IMR-90 (cell line): ENCODE data around the gene NPTX1. TPM values are rescaled to one million over a fixed set of nuclear protein-coding genes. Genes with fewer than 3 reads are reported as not detected.
A peak's percentile ranks its signal among the peaks of the same experiment; 100 is the strongest.

Experiments
- ATAC-seq: fragments of 200-7000 bp; cut with Tn5 transposase; 2 replicates; pipeline ENCODE4 v1.9.1; 2020; ENCODE audit warnings: low read depth, mild to moderate bottlenecking, moderate library complexity
- BruUV-seq: library from RNA; stranded (reverse); fragments of 400-500 nt; replicated peaks from 2 replicates; lab custom pipeline; 2021; lab: Mats Ljungman, UMichigan
- CTCF ChIA-PET: fragments of 300-600 bp; formaldehyde crosslinking; extraction: SDS; loops from one replicate; lab custom pipeline; 2021; ENCODE audit warnings: antibody characterized with exemption; lab: Yijun Ruan, JAX
- POLR2A ChIA-PET: fragments of 300-600 bp; sonication (Branson Sonifier 250); formaldehyde crosslinking; loops from one replicate; lab custom pipeline; 2022; ENCODE audit warnings: antibody characterized with exemption; ENCODE audit not compliant: unreplicated experiment; lab: Charles Lee
- DNase-seq: peaks from one replicate; pipeline ENCODE4 v3.0.0; 2013
- H2AFZ ChIP-seq: replicated peaks from 2 replicates; pipeline ENCODE3; 2013; ENCODE audit warnings: low read length, mild to moderate bottlenecking; ENCODE audit not compliant: poor library complexity
- H2AK5ac ChIP-seq: 2 replicates; pipeline ENCODE4 v1.6.1; 2013; ENCODE audit warnings: low read depth, low read length, inconsistent platforms
- H2AK9ac ChIP-seq: replicated peaks from 2 replicates; pipeline ENCODE3; 2013; ENCODE audit warnings: mild to moderate bottlenecking, low read depth, low read length, moderate library complexity; ENCODE audit not compliant: poor library complexity
- H2BK120ac ChIP-seq: 2 replicates; pipeline ENCODE4 v1.6.1; 2013; ENCODE audit warnings: low read depth, low read length, inconsistent platforms
- H2BK15ac ChIP-seq: 3 replicates; pipeline ENCODE4 v1.6.1; 2013; ENCODE audit warnings: low read depth, low read length, inconsistent platforms
- H2BK20ac ChIP-seq: 2 replicates; pipeline ENCODE4 v1.6.1; 2013; ENCODE audit warnings: low read depth, mild to moderate bottlenecking, inconsistent platforms, low read length, moderate library complexity
- H2BK5ac ChIP-seq: 2 replicates; pipeline ENCODE4 v1.6.1; 2013; ENCODE audit warnings: mild to moderate bottlenecking, low read depth, low read length, inconsistent platforms; ENCODE audit not compliant: poor library complexity, severe bottlenecking
- H3K14ac ChIP-seq: replicated peaks from 2 replicates; pipeline ENCODE4 v1.6.1; 2013; ENCODE audit warnings: low read depth, low read length, inconsistent platforms
- H3K18ac ChIP-seq: 2 replicates; pipeline ENCODE4 v1.6.1; 2013; ENCODE audit warnings: low read depth, low read length, control low read depth
- H3K23ac ChIP-seq: 2 replicates; pipeline ENCODE4 v1.6.1; 2013; ENCODE audit warnings: low read depth, low read length, inconsistent platforms
- H3K27ac ChIP-seq: 2 replicates; pipeline ENCODE4 v1.5.1; 2013; ENCODE audit warnings: mild to moderate bottlenecking, control low read depth, low read length; ENCODE audit not compliant: insufficient read depth
- H3K27me3 ChIP-seq: 2 replicates; pipeline ENCODE4 v1.6.1; 2013; ENCODE audit warnings: low read length; ENCODE audit not compliant: control insufficient read depth, insufficient read depth
- H3K36me3 ChIP-seq: 2 replicates; pipeline ENCODE4 v1.6.1; 2013; ENCODE audit warnings: low read length, mixed read lengths; ENCODE audit not compliant: control insufficient read depth, insufficient read depth
- H3K4ac ChIP-seq: 2 replicates; pipeline ENCODE4 v1.6.1; 2013; ENCODE audit warnings: low read depth, low read length, inconsistent platforms
- H3K4me1 ChIP-seq: 2 replicates; pipeline ENCODE4 v1.6.1; 2013; ENCODE audit warnings: low read length, mixed read lengths; ENCODE audit not compliant: control insufficient read depth, insufficient read depth
- H3K4me2 ChIP-seq: 2 replicates; pipeline ENCODE4 v1.6.1; 2013; ENCODE audit warnings: low read depth, mild to moderate bottlenecking, control low read depth, low read length, moderate library complexity
- H3K4me3 ChIP-seq: 2 replicates; pipeline ENCODE4 v1.5.1; 2013; ENCODE audit warnings: low read depth, mild to moderate bottlenecking, control low read depth, low read length, moderate library complexity; ENCODE audit not compliant: insufficient read depth
- H3K56ac ChIP-seq: 2 replicates; pipeline ENCODE4 v1.6.1; 2013; ENCODE audit warnings: low read length, inconsistent platforms; ENCODE audit not compliant: insufficient read depth; ENCODE audit errors: extremely low read depth
- H3K79me1 ChIP-seq, 2 experiments: 2 replicates each; pipeline ENCODE4 v1.6.1; 2013; ENCODE audit warnings: low read length in 2 of 2, inconsistent platforms in 1 of 2, low read depth in 1 of 2
- H3K9ac ChIP-seq: 2 replicates; pipeline ENCODE4 v1.6.1; 2013; ENCODE audit warnings: low read depth, low read length, control low read depth
- H3K9me1 ChIP-seq: 2 replicates; pipeline ENCODE4 v1.6.1; 2013; ENCODE audit warnings: low read length, inconsistent platforms; ENCODE audit not compliant: insufficient read depth
- H3K9me3 ChIP-seq: 2 replicates; pipeline ENCODE4 v1.6.1; 2013; ENCODE audit warnings: low read length; ENCODE audit not compliant: control insufficient read depth, insufficient read depth
- H4K20me1 ChIP-seq: 2 replicates; pipeline ENCODE4 v1.6.1; 2013; ENCODE audit warnings: low read length, inconsistent platforms; ENCODE audit not compliant: insufficient read depth
- H4K5ac ChIP-seq: 2 replicates; pipeline ENCODE4 v1.6.1; 2013; ENCODE audit warnings: mild to moderate bottlenecking, low read depth, low read length, control low read depth
- H4K8ac ChIP-seq, 2 experiments: 2 replicates each; pipeline ENCODE4 v1.6.1; 2013; ENCODE audit warnings: low read depth in 2 of 2, low read length in 2 of 2, control low read depth in 1 of 2, inconsistent platforms in 1 of 2
- H4K91ac ChIP-seq: 2 replicates; pipeline ENCODE4 v1.6.1; 2013; ENCODE audit warnings: low read depth, low read length, inconsistent platforms; ENCODE audit not compliant: insufficient read depth
- CHD1 ChIP-seq: IDR thresholded peaks from 2 replicates; pipeline ENCODE4 v1.6.1; 2012; ENCODE audit warnings: low read depth, low read length, improper control_type of control experiment
- MAFK ChIP-seq: IDR thresholded peaks from 2 replicates; pipeline ENCODE4 v1.6.1; 2012; ENCODE audit warnings: low read depth, low read length, improper control_type of control experiment
- MAZ ChIP-seq: IDR thresholded peaks from 2 replicates; pipeline ENCODE4 v1.6.1; 2012; ENCODE audit warnings: low read depth, mild to moderate bottlenecking, low read length, improper control_type of control experiment, moderate library complexity, borderline replicate concordance
- MXI1 ChIP-seq: IDR thresholded peaks from 2 replicates; pipeline ENCODE4 v1.6.1; 2012; ENCODE audit warnings: low read depth, mild to moderate bottlenecking, low read length, moderate library complexity, borderline replicate concordance
- NFE2L2 ChIP-seq: fragments of 150-350 bp; IDR thresholded peaks from 2 replicates; pipeline ENCODE4 v1.6.1; 2016; ENCODE audit warnings: low read depth, mild to moderate bottlenecking, low read length
- RAD21 ChIP-seq: IDR thresholded peaks from 2 replicates; pipeline ENCODE4 v1.6.1; 2012; ENCODE audit warnings: low read length, improper control_type of control experiment
- SMC3 ChIP-seq: fragments of 150-350 bp; IDR thresholded peaks from 2 replicates; pipeline ENCODE4 v1.6.1; 2016; ENCODE audit warnings: low read depth, mild to moderate bottlenecking, antibody characterized with exemption, low read length, moderate library complexity
- WGBS, 2 experiments: methylation state at CpG; one replicate each; pipeline versions ENCODE4 v1.1.5 to v1.1.7; 2013; ENCODE audit warnings: missing lambda C conversion rate in 2 of 2; ENCODE audit not compliant: insufficient read length in 1 of 2; ENCODE audit errors: extremely low coverage in 2 of 2; 5-methylcytosine and 5-hydroxymethylcytosine counted together
- dilution Hi-C: fragments of 300-500 bp; cut with HindIII; formaldehyde crosslinking; loops from one replicate; pipeline ENCODE4 v1.14.3; 2018; ENCODE audit warnings: low sequenced_read_pairs; ENCODE audit not compliant: unreplicated experiment
- in situ Hi-C: fragments of 300-500 bp; cut with MboI; formaldehyde crosslinking; loops from 3 replicates; pipeline ENCODE4 v1.14.3; 2019; ENCODE audit warnings: low sequenced_read_pairs, inconsistent platforms, mixed read lengths
- intact Hi-C: fragments of 100-400 bp; cut with micrococcal nuclease; formaldehyde crosslinking; loops from 2 replicates; pipeline ENCODE4 v1.10.0; 2022
- polyA plus RNA-seq, 3 experiments: library from polyadenylated mRNA; depleted of rRNA; stranded (reverse); fragments of >200 nt; gene quantifications; 2 replicates each; pipeline ENCODE4 v1.2.3, GENCODE V29; 2012; ENCODE audit warnings: low replicate concordance in 1 of 3
- total RNA-seq: library from RNA; depleted of rRNA; stranded (reverse); fragments of >200 nt; gene quantifications from 2 replicates; pipeline ENCODE4 v1.2.3, GENCODE V29; 2012
- TF ChIP-seq, protein P1 (sequence below): fragments of 150-350 bp; IDR thresholded peaks from 2 replicates; pipeline ENCODE4 v1.6.1; 2017; ENCODE audit warnings: mild to moderate bottlenecking, antibody characterized with exemption, low read length, low read depth
- TF ChIP-seq, protein P2 (sequence below): fragments of 150-350 bp; IDR thresholded peaks from 2 replicates; pipeline ENCODE4 v1.6.1; 2016; ENCODE audit warnings: low read depth, mild to moderate bottlenecking, low read length, moderate library complexity, borderline replicate concordance

NPTX1 gene
- total and polyA plus RNA-seq, 2 of the 4 experiments (the other 2 are of a cell fraction): 20.8 to 39.5 TPM

DNA sequence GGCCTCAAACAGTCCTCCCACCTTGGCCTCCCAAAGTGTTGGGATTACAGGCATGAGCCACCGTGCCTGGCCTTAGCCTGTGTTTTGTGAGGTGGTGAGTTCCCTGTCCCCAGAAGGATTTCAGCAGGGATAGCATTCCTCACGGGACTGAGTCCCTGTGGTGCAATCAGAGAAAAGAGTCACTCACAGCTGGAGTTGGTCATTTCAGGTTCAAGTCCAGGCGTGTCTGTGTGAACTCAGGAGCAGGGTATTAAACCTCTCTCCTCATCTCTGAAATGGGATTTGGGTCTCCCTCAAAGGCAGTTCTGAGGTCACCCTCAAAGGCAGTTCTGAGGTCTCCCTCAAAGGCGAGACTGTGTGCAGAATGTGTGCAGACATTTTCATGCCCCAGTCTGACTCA, 28.6 kb downstream of the NPTX1 start:
- no peak overlapping the region; the same call in 1 of the 2 replicates for H2BK20ac ChIP-seq

More for the DNA sequence above, 28.6 kb downstream of the NPTX1 start:
- Histone ChIP-seq H3K56ac (no peak overlapping the region), H4K20me1 (no peaks in the 10 kb centered on the region; the same call in 1 of the 2 replicates), H2AK5ac (peak overlapping the region; percentile 15; the same call in 1 of the 2 replicates), H3K79me1 (0 out of 4 replicates have a peak, but pooled peaks cover 0 to 5% of the 10 kb centered on the region in 2 experiments), H3K36me3 (no peaks in the 10 kb centered on the region), H2AFZ (no peak overlapping the region), H3K23ac (peak overlapping the region; percentile 38; the same call in 1 of the 2 replicates), H4K5ac (no peak overlapping the region), H3K4me1 (peaks cover 20% of the 10 kb centered on the region), H3K9ac (no peak overlapping the region), H3K27me3 (peaks cover 11% of the 10 kb centered on the region; the same call in 1 of the 2 replicates), H3K14ac (no peak overlapping the region), H3K4me3 (no peak overlapping the region), H2AK9ac (no peak overlapping the region), H3K27ac (no peak overlapping the region), H3K9me1 (peaks cover 6% of the 10 kb centered on the region; the same call in 1 of the 2 replicates), H4K91ac (no peak overlapping the region; the same call in 1 of the 2 replicates), H3K18ac (no peak overlapping the region), H2BK5ac (no peak overlapping the region), H3K4me2 (no peak overlapping the region), H4K8ac (no peak overlapping the region), H2BK15ac (no peak overlapping the region; the same call in 2 of the 3 replicates), H2BK120ac (peak overlapping the region; percentile 19; the same call in 1 of the 2 replicates), H3K9me3 (no peaks in the 10 kb centered on the region), H3K4ac (peak overlapping the region; percentile 50)
- ATAC-seq (no peak), DNase-seq (no peak)
- ChIA-PET POLR2A (no interaction called here), CTCF (no interaction called here)
- no peak for TF ChIP-seq MAFK
- TF ChIP-seq, protein P1, sequence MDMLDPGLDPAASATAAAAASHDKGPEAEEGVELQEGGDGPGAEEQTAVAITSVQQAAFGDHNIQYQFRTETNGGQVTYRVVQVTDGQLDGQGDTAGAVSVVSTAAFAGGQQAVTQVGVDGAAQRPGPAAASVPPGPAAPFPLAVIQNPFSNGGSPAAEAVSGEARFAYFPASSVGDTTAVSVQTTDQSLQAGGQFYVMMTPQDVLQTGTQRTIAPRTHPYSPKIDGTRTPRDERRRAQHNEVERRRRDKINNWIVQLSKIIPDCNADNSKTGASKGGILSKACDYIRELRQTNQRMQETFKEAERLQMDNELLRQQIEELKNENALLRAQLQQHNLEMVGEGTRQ: no peak
- no peak for TF ChIP-seq CHD1
- TF ChIP-seq MXI1: no peak
- TF ChIP-seq, protein P2, sequence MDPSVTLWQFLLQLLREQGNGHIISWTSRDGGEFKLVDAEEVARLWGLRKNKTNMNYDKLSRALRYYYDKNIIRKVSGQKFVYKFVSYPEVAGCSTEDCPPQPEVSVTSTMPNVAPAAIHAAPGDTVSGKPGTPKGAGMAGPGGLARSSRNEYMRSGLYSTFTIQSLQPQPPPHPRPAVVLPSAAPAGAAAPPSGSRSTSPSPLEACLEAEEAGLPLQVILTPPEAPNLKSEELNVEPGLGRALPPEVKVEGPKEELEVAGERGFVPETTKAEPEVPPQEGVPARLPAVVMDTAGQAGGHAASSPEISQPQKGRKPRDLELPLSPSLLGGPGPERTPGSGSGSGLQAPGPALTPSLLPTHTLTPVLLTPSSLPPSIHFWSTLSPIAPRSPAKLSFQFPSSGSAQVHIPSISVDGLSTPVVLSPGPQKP: no peak
- TF ChIP-seq SMC3: no peak
- no peak for TF ChIP-seq MAZ
- TF ChIP-seq RAD21: no peak
- TF ChIP-seq NFE2L2: no peak
- no CpG with 5 or more reads among the region's 4 CpGs for WGBS, 2 experiments
- dilution Hi-C loops (no loop called here), intact Hi-C loops (no loop called here), in situ Hi-C loops (no loop called here)
- BruUV-seq: no TSS peak
